ENCODE results near the gene CDC42SE2. TPM values are rescaled to one million over a fixed set of nuclear protein-coding genes. Genes with fewer than 3 reads are reported as not detected.

CDC42SE2 gene
- total RNA-seq, 1 donor from 2014 or later = 23.6 TPM

DNA sequence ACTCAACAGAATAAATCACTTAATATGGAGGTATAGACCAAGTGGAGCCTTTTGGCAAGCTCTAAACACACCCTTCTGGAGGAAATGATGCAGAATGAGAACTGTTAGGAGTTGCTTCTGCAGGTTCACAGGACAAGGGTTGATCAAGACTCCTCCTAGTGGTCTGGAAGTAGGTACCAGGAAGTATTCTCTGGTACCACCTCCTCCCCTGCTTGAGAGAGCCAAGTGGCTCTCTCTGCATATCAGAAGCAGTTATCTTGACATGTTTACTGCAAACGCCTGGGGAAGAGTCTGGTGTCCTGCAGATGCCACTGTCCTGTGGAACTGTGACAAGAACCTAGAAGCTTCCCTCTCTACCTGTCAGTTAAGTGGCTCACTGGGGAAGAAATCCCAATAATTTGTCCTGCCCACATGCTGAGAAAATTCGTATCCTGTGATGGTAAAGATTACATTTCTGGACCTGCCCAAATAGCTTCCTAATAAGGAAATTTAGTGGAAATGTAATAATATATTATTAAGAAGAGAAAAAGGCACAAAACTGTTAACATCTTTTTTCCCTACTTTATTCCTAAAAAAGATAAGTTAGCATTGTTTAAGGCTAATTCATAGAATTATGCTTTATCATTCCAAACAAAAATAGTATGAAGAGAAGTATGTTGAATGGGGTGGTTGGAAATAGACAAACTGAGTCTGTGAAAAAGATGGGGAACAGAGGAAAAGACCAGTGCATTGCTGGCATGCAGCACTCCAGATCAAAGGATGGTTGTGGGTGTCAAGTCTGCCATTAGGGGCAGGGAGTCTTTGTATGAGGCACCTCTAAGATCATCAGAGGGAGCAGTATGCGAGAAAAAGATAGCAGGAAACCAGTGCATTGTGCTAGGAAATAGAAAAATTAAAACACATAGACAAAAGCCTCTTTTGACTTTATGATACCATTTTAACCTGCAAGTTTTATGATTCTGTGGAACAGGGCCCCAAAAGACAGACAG lies 118.8 kb downstream of the CDC42SE2 start:
- no peaks in the 10 kb centered on the region for H3K27me3 Mint-ChIP-seq (ENCODE audit: low read depth)
- H3K4me3 Mint-ChIP-seq = no peak overlapping the region
- no peak for DNase-seq (ENCODE audit: low spot score in 2 of 2, unreplicated experiment in 2 of 2)
- TF ChIP-seq, protein P1, sequence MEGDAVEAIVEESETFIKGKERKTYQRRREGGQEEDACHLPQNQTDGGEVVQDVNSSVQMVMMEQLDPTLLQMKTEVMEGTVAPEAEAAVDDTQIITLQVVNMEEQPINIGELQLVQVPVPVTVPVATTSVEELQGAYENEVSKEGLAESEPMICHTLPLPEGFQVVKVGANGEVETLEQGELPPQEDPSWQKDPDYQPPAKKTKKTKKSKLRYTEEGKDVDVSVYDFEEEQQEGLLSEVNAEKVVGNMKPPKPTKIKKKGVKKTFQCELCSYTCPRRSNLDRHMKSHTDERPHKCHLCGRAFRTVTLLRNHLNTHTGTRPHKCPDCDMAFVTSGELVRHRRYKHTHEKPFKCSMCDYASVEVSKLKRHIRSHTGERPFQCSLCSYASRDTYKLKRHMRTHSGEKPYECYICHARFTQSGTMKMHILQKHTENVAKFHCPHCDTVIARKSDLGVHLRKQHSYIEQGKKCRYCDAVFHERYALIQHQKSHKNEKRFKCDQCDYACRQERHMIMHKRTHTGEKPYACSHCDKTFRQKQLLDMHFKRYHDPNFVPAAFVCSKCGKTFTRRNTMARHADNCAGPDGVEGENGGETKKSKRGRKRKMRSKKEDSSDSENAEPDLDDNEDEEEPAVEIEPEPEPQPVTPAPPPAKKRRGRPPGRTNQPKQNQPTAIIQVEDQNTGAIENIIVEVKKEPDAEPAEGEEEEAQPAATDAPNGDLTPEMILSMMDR (IDR thresholded peaks at IDR 0.05; ENCODE audit: unreplicated experiment) = no peak
- no peaks in the 10 kb centered on the region for H3K36me3 Mint-ChIP-seq
- H3K9me3 Mint-ChIP-seq = no peaks in the 10 kb centered on the region
- no peak overlapping the region for H3K27ac Mint-ChIP-seq
- H3K4me1 Mint-ChIP-seq = peaks cover 10% of the 10 kb centered on the region

GRCh38 chr5:131384173-131384572 lies 120.3 kb downstream of the CDC42SE2 start:
- Mint-ChIP-seq H3K36me3 (no peaks in the 10 kb centered on the region), H3K27me3 (ENCODE audit: low read depth) (no peaks in the 10 kb centered on the region), H3K4me1 (peaks cover 5% of the 10 kb centered on the region), H3K9me3 (no peaks in the 10 kb centered on the region), H3K27ac (no peak overlapping the region), H3K4me3 (no peak overlapping the region)
- TF ChIP-seq, protein P1 (IDR thresholded peaks at IDR 0.05; ENCODE audit: unreplicated experiment) = no peak
- no peak for DNase-seq (ENCODE audit: low spot score in 2 of 2, unreplicated experiment in 2 of 2)

GRCh38 chr5:131384616-131385214 lies 120.9 kb downstream of the CDC42SE2 start:
- Mint-ChIP-seq H3K27ac (no peak overlapping the region), H3K27me3 (ENCODE audit: low read depth) (no peaks in the 10 kb centered on the region), H3K9me3 (no peaks in the 10 kb centered on the region), H3K4me3 (no peak overlapping the region), H3K4me1 (peaks cover 5% of the 10 kb centered on the region), H3K36me3 (peaks cover under 1% of the 10 kb centered on the region)
- TF ChIP-seq, protein P1 (IDR thresholded peaks at IDR 0.05; ENCODE audit: unreplicated experiment) = no peak
- no peak for DNase-seq (ENCODE audit: low spot score in 2 of 2, unreplicated experiment in 2 of 2)

DNA sequence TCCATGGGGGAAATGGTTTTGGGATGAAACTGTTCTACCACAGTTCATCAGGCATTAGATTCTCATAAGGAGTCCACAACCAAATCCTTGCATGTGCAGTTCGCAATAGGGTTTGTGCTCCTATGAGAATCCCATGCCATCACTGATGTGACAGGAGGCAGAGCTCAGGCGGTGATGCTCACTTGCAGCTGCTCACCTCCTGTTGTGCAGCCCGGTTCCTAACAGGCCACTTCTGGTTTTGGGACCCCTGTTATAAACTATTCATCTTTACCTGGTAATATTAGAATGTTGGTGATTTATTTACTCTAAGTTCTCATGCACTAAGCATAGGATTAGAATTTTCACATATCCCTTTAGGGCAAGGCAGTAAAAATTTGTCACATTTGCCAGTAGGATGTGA lies 122.3 kb downstream of the CDC42SE2 start:
- H3K27me3 Mint-ChIP-seq (ENCODE audit: low read depth) = no peaks in the 10 kb centered on the region
- H3K4me3 Mint-ChIP-seq = no peak overlapping the region
- peaks cover 7% of the 10 kb centered on the region for H3K36me3 Mint-ChIP-seq
- TF ChIP-seq, protein P1 (IDR thresholded peaks at IDR 0.05; ENCODE audit: unreplicated experiment) = no peak
- no peaks in the 10 kb centered on the region for H3K9me3 Mint-ChIP-seq
- no peak overlapping the region for H3K27ac Mint-ChIP-seq
- no peaks in the 10 kb centered on the region for H3K4me1 Mint-ChIP-seq
- DNase-seq (ENCODE audit: low spot score in 2 of 2, unreplicated experiment in 2 of 2) = no peak

- Mint-ChIP-seq H3K27me3 (ENCODE audit: low read depth) (no peaks in the 10 kb centered on the region), H3K27ac (no peak overlapping the region), H3K4me1 (no peaks in the 10 kb centered on the region), H3K4me3 (no peak overlapping the region), H3K9me3 (no peaks in the 10 kb centered on the region), H3K36me3 (peaks cover 9% of the 10 kb centered on the region)
- no peak for DNase-seq (ENCODE audit: low spot score in 2 of 2, unreplicated experiment in 2 of 2)
- TF ChIP-seq, protein P1 (IDR thresholded peaks at IDR 0.05; ENCODE audit: unreplicated experiment) = no peak
These were observed 122.9 kb downstream of the CDC42SE2 start for GRCh38 chr5:131386779-131387178.
